ENCODE measurements around the gene DIP2A.

DNA sequence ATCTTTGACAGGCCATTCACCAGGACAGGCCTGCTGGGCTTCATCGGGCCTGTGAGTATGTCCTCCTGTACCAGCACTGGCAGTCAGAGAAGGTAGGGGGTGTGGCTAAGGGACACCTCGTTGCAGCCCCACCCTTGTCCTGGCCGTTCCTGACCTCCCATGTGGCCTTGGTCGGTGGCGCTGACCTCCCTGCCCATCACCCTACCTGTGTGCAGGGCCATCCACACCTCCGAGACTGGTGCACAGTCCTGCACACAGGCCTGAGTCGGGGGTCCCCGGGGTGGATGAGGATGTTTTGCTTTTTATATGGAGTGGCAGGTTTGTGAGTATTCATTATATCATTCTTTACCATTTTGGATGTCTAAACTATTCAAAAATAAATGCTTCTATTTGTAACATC, 87.2 kb downstream of the DIP2A start:
- TF ChIP-seq, protein P1, sequence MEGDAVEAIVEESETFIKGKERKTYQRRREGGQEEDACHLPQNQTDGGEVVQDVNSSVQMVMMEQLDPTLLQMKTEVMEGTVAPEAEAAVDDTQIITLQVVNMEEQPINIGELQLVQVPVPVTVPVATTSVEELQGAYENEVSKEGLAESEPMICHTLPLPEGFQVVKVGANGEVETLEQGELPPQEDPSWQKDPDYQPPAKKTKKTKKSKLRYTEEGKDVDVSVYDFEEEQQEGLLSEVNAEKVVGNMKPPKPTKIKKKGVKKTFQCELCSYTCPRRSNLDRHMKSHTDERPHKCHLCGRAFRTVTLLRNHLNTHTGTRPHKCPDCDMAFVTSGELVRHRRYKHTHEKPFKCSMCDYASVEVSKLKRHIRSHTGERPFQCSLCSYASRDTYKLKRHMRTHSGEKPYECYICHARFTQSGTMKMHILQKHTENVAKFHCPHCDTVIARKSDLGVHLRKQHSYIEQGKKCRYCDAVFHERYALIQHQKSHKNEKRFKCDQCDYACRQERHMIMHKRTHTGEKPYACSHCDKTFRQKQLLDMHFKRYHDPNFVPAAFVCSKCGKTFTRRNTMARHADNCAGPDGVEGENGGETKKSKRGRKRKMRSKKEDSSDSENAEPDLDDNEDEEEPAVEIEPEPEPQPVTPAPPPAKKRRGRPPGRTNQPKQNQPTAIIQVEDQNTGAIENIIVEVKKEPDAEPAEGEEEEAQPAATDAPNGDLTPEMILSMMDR (IDR thresholded peaks at IDR 0.05) = no peak
- no peak for TF ChIP-seq POLR2A (IDR thresholded peaks at IDR 0.05)
